ENCODE results near the gene PRR14. TPM values are rescaled to one million over a fixed set of nuclear protein-coding genes. Genes with fewer than 3 reads are reported as not detected.
A peak's percentile ranks its signal among the peaks of the same experiment; 100 is the strongest.
"Not testable (repeated sequence)": the region's sequence is repeated elsewhere in the genome, so short reads cannot be mapped to it uniquely, and the experiment has no call there.

PRR14 gene
- total RNA-seq, 1 donor from 2014 or later, result 3.5 TPM

- no peak overlapping the region for H3K27ac Mint-ChIP-seq
These were observed 44.4 kb downstream of the PRR14 start for GRCh38 chr16:30694926-30695693.

DNA sequence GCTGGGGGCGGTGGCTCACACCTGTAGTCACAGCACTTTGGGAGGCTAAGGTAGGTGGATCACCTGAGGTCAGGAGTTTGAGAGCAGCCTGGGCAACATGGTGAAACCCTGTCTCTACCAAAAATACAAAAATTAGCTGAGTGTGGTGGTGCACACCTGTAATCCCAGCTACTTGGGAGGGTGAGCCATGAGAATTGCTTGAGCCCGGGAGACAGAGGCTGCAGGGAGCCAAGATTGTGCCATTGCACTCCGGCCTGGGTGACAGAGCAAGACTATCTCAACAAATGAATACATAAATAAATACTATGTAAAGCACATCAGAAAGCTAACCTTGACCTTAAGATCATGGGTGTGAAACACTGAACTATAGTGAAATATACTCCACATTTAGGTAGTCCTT, 45.9 kb downstream of the PRR14 start:
- not testable (repeated sequence) for DNase-seq (ENCODE audit: low spot score); H2AFZ ChIP-seq (replicated peaks); H3K4me2 ChIP-seq; H3K4me1 ChIP-seq; H3K27ac Mint-ChIP-seq; H3K4me3 ChIP-seq; H3K9ac ChIP-seq; H3K9me3 ChIP-seq (ENCODE audit: low read depth); H3K27me3 Mint-ChIP-seq (ENCODE audit: insufficient read depth, low read depth); H3K27ac ChIP-seq; H3K9me3 Mint-ChIP-seq
- Histone ChIP-seq H3K79me2 (ENCODE audit: low read depth) (peaks cover 30% of the 10 kb centered on the region), H3F3A (ENCODE audit: low read depth) (peaks cover 31% of the 10 kb centered on the region), H4K20me1 (ENCODE audit: low read depth) (peaks cover 30% of the 10 kb centered on the region), H3K36me3 (peaks cover 11% of the 10 kb centered on the region), H3K27me3 (peaks cover 23% of the 10 kb centered on the region)
- peaks cover 32% of the 10 kb centered on the region for H3K4me1 Mint-ChIP-seq
- H3K4me3 Mint-ChIP-seq, result peak overlapping the region; percentile 15
- H3K36me3 Mint-ChIP-seq, result peaks cover 13% of the 10 kb centered on the region

More at GRCh38 chr16:30694926-30695693, 44.4 kb downstream of the PRR14 start:
- H3K27me3 Mint-ChIP-seq (ENCODE audit: insufficient read depth, low read depth), result peaks cover 2% of the 10 kb centered on the region
- Histone ChIP-seq H3K9ac (no peak overlapping the region), H3K79me2 (ENCODE audit: low read depth) (peaks cover 15% of the 10 kb centered on the region), H4K20me1 (ENCODE audit: low read depth) (peaks cover 15% of the 10 kb centered on the region), H3K36me3 (no peaks in the 10 kb centered on the region), H3K4me3 (no peak overlapping the region), H3K9me3 (ENCODE audit: low read depth) (no peaks in the 10 kb centered on the region), H2AFZ (replicated peaks) (no peak overlapping the region), H3K27ac (no peak overlapping the region), H3F3A (ENCODE audit: low read depth) (peaks cover 26% of the 10 kb centered on the region), H3K27me3 (peaks cover 38% of the 10 kb centered on the region), H3K4me1 (peaks cover 8% of the 10 kb centered on the region), H3K4me2 (no peak overlapping the region)
- H3K4me3 Mint-ChIP-seq, result peak overlapping the region; percentile 1
- H3K9me3 Mint-ChIP-seq, result no peaks in the 10 kb centered on the region
- TF ChIP-seq, protein P1, sequence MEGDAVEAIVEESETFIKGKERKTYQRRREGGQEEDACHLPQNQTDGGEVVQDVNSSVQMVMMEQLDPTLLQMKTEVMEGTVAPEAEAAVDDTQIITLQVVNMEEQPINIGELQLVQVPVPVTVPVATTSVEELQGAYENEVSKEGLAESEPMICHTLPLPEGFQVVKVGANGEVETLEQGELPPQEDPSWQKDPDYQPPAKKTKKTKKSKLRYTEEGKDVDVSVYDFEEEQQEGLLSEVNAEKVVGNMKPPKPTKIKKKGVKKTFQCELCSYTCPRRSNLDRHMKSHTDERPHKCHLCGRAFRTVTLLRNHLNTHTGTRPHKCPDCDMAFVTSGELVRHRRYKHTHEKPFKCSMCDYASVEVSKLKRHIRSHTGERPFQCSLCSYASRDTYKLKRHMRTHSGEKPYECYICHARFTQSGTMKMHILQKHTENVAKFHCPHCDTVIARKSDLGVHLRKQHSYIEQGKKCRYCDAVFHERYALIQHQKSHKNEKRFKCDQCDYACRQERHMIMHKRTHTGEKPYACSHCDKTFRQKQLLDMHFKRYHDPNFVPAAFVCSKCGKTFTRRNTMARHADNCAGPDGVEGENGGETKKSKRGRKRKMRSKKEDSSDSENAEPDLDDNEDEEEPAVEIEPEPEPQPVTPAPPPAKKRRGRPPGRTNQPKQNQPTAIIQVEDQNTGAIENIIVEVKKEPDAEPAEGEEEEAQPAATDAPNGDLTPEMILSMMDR (IDR thresholded peaks at IDR 0.05), result no peak
- TF ChIP-seq EZH2phosphoT487 (IDR thresholded peaks at IDR 0.05) (no peak), EZH2 (IDR thresholded peaks at IDR 0.05) (no peak)
- DNase-seq (ENCODE audit: low spot score), result no peak
- peaks cover 6% of the 10 kb centered on the region for H3K36me3 Mint-ChIP-seq
- peaks cover 29% of the 10 kb centered on the region for H3K4me1 Mint-ChIP-seq

DNA sequence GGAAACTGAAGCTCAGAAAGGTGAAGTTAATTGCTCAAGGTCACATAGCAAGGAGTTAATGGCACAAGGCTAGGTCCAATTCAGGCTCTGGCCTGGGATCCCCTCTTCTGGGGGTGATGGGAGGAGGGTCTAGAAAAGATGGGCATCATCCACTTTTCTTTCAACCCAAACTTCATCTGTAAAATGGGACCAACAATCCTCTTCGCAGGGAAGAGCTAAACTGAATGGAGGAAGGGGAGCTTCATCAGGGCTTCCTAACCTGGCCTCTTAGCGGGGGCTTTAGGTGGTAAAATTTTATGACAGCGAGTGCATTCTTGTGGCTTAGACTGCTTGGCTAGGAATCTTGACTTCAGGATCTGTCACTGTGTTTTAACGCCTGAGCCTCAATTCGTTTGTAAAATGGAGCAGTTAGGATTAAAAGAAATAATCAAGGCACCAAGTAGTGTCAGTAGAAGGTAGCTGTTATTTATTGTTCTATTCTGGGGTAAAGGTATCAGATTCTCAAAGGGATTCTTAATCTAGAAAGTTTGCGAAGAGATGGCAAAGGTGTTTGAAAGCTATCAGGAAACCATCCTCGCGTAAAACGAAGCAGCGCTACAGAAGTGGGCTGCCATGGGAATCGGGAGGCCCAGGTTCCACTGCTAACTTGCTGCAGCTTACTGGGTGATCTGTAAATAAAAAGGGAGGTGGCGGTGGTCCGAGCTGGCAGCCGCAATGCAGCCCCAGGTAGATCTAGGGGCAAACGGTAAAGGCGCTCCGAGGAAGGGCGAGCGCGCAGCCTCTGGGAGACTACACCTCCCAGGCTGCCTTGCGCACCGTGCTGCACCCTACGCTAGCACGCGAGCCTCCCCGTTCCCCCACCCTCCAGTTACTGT, 46.7 kb downstream of the PRR14 start:
- H3K36me3 ChIP-seq, result peaks cover 12% of the 10 kb centered on the region
- H3K4me2 ChIP-seq, result peak overlapping the region; percentile 99
- Mint-ChIP-seq H3K27me3 (ENCODE audit: insufficient read depth, low read depth) (peaks cover 2% of the 10 kb centered on the region), H3K9me3 (no peaks in the 10 kb centered on the region), H3K4me1 (peaks cover 25% of the 10 kb centered on the region), H3K36me3 (peaks cover 13% of the 10 kb centered on the region), H3K27ac (peak overlapping the region; percentile 99), H3K4me3 (peak overlapping the region; percentile 99)
- peaks cover 14% of the 10 kb centered on the region for H3K27me3 ChIP-seq
- H3F3A ChIP-seq (ENCODE audit: low read depth), result peaks cover 31% of the 10 kb centered on the region
- peaks cover 37% of the 10 kb centered on the region for H3K79me2 ChIP-seq (ENCODE audit: low read depth)
- peak overlapping the region; percentile 97 for H3K9ac ChIP-seq
- H3K9me3 ChIP-seq (ENCODE audit: low read depth), result no peaks in the 10 kb centered on the region
- peak overlapping the region; percentile 89 for H3K4me3 ChIP-seq
- no peak for DNase-seq (ENCODE audit: low spot score)
- peaks cover 31% of the 10 kb centered on the region for H4K20me1 ChIP-seq (ENCODE audit: low read depth)
- H2AFZ ChIP-seq (replicated peaks), result peak overlapping the region; percentile 84
- H3K27ac ChIP-seq, result peak overlapping the region; percentile 99
- peaks cover 8% of the 10 kb centered on the region for H3K4me1 ChIP-seq
- TF ChIP-seq EZH2phosphoT487 (IDR thresholded peaks at IDR 0.05), result no peak
- TF ChIP-seq, protein P1 (IDR thresholded peaks at IDR 0.05), result no peak
- TF ChIP-seq EZH2 (IDR thresholded peaks at IDR 0.05), result no peak
